ENCODE results near the gene SLC22A7. TPM values are rescaled to one million over a fixed set of nuclear protein-coding genes. Genes with fewer than 3 reads are reported as not detected.
"Not testable (repeated sequence)": the region's sequence is repeated elsewhere in the genome, so short reads cannot be mapped to it uniquely, and the experiment has no call there.

Gene SLC22A7
- total RNA-seq, 1 donor from 2014 or later, result not detected

- no peaks in the 10 kb centered on the region for H3K9me3 Mint-ChIP-seq
- peak; percentile 52 for DNase-seq (ENCODE audit: extremely low spot score, unreplicated experiment)
- TF ChIP-seq, protein P1, sequence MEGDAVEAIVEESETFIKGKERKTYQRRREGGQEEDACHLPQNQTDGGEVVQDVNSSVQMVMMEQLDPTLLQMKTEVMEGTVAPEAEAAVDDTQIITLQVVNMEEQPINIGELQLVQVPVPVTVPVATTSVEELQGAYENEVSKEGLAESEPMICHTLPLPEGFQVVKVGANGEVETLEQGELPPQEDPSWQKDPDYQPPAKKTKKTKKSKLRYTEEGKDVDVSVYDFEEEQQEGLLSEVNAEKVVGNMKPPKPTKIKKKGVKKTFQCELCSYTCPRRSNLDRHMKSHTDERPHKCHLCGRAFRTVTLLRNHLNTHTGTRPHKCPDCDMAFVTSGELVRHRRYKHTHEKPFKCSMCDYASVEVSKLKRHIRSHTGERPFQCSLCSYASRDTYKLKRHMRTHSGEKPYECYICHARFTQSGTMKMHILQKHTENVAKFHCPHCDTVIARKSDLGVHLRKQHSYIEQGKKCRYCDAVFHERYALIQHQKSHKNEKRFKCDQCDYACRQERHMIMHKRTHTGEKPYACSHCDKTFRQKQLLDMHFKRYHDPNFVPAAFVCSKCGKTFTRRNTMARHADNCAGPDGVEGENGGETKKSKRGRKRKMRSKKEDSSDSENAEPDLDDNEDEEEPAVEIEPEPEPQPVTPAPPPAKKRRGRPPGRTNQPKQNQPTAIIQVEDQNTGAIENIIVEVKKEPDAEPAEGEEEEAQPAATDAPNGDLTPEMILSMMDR (conservative IDR thresholded peaks at IDR 0.05), result no peak
- H3K36me3 Mint-ChIP-seq, result no peaks in the 10 kb centered on the region
- H3K27ac Mint-ChIP-seq, result no peak overlapping the region
- no peaks in the 10 kb centered on the region for H3K4me1 Mint-ChIP-seq (ENCODE audit: unreplicated experiment)
- H3K4me3 Mint-ChIP-seq, result no peak overlapping the region
- H3K27me3 Mint-ChIP-seq, result peaks cover 12% of the 10 kb centered on the region
Observed at GRCh38 chr6:43302126-43302525, 4.1 kb downstream of the SLC22A7 start.

DNA sequence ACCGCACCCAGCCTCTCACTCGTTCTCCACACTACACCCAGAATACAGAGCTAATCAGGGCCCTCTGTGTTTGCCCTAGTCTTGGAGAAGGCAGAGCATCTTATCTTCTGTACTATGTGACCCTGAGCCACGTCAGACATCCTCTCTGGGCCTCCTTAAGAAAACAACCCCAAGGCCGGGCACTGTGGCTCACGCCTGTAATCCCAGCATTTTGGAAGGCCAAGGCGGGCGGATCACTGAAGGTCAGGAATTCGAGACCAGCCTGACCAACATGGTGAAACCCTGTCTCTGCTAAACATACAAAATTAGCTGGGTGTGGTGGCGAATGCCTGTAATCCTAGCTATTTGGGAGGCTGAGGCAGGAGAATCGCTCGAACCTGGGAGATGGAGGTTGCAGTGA is 4.9 kb downstream of the SLC22A7 start:
- not testable (repeated sequence) for H3K4me3 Mint-ChIP-seq; H3K4me1 Mint-ChIP-seq (ENCODE audit: unreplicated experiment); H3K9me3 Mint-ChIP-seq; H3K36me3 Mint-ChIP-seq; H3K27ac Mint-ChIP-seq
- peak; percentile 25 for DNase-seq (ENCODE audit: extremely low spot score, unreplicated experiment)
- H3K27me3 Mint-ChIP-seq, result peaks cover 12% of the 10 kb centered on the region

- no peak overlapping the region for H3K4me3 Mint-ChIP-seq
- DNase-seq (ENCODE audit: extremely low spot score, unreplicated experiment), result peak; percentile 58
- no peaks in the 10 kb centered on the region for H3K9me3 Mint-ChIP-seq
- peaks cover 2% of the 10 kb centered on the region for H3K4me1 Mint-ChIP-seq (ENCODE audit: unreplicated experiment)
- no peak overlapping the region for H3K27ac Mint-ChIP-seq
- TF ChIP-seq, protein P1 (conservative IDR thresholded peaks at IDR 0.05), result no peak
- no peaks in the 10 kb centered on the region for H3K36me3 Mint-ChIP-seq
- H3K27me3 Mint-ChIP-seq, result peaks cover 13% of the 10 kb centered on the region
Observed at GRCh38 chr6:43303751-43304331, 5.8 kb downstream of the SLC22A7 start.

GRCh38 chr6:43304361-43304760 is 6.3 kb downstream of the SLC22A7 start:
- TF ChIP-seq, protein P1 (conservative IDR thresholded peaks at IDR 0.05), result no peak
- Mint-ChIP-seq H3K4me3 (no peak overlapping the region), H3K27me3 (peaks cover 17% of the 10 kb centered on the region), H3K4me1 (ENCODE audit: unreplicated experiment) (peaks cover 7% of the 10 kb centered on the region), H3K27ac (no peak overlapping the region), H3K36me3 (no peaks in the 10 kb centered on the region), H3K9me3 (no peaks in the 10 kb centered on the region)
- DNase-seq (ENCODE audit: extremely low spot score, unreplicated experiment), result no peak

DNA sequence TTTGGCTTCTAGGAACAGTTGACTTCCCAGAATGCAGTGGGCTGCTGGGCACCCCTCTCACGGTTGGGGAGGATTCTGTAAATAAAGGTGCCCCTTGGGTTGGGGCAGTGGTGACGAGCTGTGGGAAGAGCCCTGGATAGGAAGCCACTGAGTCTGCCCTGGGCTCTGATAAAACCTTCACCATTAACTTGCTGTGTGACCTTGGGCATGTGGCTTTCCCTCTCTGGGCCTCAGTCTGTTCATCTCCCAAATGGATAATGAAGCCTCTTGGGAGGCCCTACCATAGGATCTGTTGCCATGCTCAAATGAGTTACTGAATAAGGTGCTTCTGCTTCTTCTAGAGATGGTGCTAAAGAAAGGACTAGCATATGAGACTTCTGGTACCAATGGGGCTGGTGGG is 6.8 kb downstream of the SLC22A7 start:
- no peak overlapping the region for H3K4me3 Mint-ChIP-seq
- no peaks in the 10 kb centered on the region for H3K36me3 Mint-ChIP-seq
- no peak for DNase-seq (ENCODE audit: extremely low spot score, unreplicated experiment)
- H3K9me3 Mint-ChIP-seq, result no peaks in the 10 kb centered on the region
- TF ChIP-seq, protein P1 (conservative IDR thresholded peaks at IDR 0.05), result no peak
- H3K27ac Mint-ChIP-seq, result no peak overlapping the region
- peaks cover 16% of the 10 kb centered on the region for H3K27me3 Mint-ChIP-seq
- peaks cover 7% of the 10 kb centered on the region for H3K4me1 Mint-ChIP-seq (ENCODE audit: unreplicated experiment)

DNA sequence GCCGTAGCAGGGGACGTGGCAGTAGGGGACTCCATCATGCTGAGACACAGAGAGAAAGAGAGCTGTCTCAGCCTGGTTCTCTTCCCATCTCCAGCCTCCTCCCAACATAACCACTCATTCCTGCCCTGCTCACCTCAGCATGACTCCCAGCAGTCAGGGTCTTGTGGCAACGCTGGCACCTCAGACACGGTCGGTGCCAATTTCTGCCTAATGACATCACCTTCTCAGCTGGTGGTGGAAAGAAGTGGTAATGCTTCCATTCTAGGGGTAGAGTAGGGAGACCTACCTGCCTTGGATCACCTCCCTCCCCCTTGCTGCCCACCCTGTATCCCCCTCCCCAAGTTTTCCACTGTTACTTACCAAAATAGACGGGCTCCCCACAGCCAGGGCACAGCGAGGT is 8.0 kb downstream of the SLC22A7 start:
- Mint-ChIP-seq H3K27me3 (peaks cover 20% of the 10 kb centered on the region), H3K36me3 (no peaks in the 10 kb centered on the region), H3K4me1 (ENCODE audit: unreplicated experiment) (peaks cover 7% of the 10 kb centered on the region), H3K27ac (no peak overlapping the region), H3K9me3 (no peaks in the 10 kb centered on the region), H3K4me3 (no peak overlapping the region)
- TF ChIP-seq, protein P1 (conservative IDR thresholded peaks at IDR 0.05), result no peak
- no peak for DNase-seq (ENCODE audit: extremely low spot score, unreplicated experiment)

Measured in type B pancreatic cell (in vitro differentiated cells).